ENCODE data around the gene BDKRB2.

DNA sequence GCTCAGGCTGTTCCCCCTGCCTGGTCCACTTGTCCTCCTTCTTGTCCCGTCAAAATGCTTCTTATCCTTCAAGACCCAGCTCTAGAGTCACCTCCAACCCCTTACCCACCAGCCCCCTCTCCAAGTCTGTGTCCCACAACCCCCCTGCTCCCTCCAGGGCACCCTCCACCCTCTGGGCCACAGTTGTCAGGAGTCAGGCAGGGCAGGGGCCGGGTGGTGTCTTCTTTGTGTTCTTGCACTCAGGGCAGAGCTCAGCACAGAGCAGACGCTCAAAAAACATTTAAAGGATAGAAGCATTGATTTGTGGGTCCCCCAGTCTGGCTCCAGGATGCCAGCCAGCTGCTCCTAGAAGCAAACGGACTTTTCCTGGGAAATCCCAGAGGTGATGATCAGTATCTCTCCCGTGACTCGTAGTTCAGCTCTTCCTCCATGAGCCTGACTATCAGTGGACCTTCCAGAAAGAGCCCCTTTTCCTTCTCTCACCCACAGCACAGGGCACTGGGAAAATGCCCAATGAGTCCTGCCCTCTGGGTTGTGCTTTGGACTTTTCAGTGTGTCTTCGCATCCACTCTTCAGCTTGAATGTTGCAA lies 34.1 kb downstream of the BDKRB2 start:
- TF ChIP-seq CTCF (IDR thresholded peaks at IDR 0.05) (no peak), EP300 (IDR thresholded peaks at IDR 0.05) (no peak)
